Stimulated activated naive CD8-positive, alpha-beta T cell treated with anti-CD3 and anti-CD28 coated beads, Interleukin-15, Interleukin-2, amounts not matched to agents 100 ng/mL and 50 ng/mL, for 24 hours (primary cell): Measurements from ENCODE around the gene DSCAML1.

ENCODE experiments used
- H3K27ac Mint-ChIP-seq: one replicate; pipeline ENCODE4 v1.8.0; 2021; ENCODE audit warnings: mild to moderate bottlenecking, mixed read lengths
- H3K27me3 Mint-ChIP-seq: one replicate; pipeline ENCODE4 v1.8.0; 2021; ENCODE audit warnings: mixed read lengths
- H3K36me3 Mint-ChIP-seq: one replicate; pipeline ENCODE4 v1.8.0; 2021; ENCODE audit warnings: low read depth, mixed read lengths
- H3K4me1 Mint-ChIP-seq: one replicate; pipeline ENCODE4 v1.8.0; 2021; ENCODE audit warnings: low read depth, mixed read lengths
- H3K4me3 Mint-ChIP-seq: one replicate; pipeline ENCODE4 v1.8.0; 2021; ENCODE audit warnings: mild to moderate bottlenecking, mixed read lengths
- H3K9me3 Mint-ChIP-seq: one replicate; pipeline ENCODE4 v1.8.0; 2021; ENCODE audit warnings: mixed read lengths

The DSCAML1 gene

DNA sequence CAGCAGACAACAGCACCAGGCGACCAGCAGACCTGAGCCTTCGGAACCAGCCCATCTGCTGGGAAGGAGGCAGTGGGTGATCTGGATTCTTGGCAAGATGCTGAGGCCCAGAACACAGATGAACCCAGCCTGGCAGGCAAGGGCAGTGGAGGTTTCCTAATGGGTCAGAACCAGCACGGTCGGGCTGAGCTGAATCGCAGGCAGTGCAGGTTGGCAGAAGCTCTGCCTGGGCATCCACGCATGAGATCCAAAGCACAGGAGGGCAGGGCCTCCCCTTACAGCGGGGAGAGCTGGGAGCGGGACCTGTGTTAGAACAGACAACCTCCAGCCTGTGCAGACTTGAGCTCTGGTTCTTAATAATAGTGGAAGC is 47.5 kb downstream of the DSCAML1 start:
- Mint-ChIP-seq H3K27ac (no peak overlapping the region), H3K4me1 (no peaks in the 10 kb centered on the region), H3K9me3 (no peaks in the 10 kb centered on the region), H3K27me3 (no peaks in the 10 kb centered on the region), H3K4me3 (no peak overlapping the region), H3K36me3 (no peaks in the 10 kb centered on the region)

GRCh38 chr11:117748771-117749540 is 48.1 kb downstream of the DSCAML1 start:
- no peak overlapping the region for H3K27ac Mint-ChIP-seq
- H3K4me1 Mint-ChIP-seq: no peaks in the 10 kb centered on the region
- no peaks in the 10 kb centered on the region for H3K9me3 Mint-ChIP-seq

GRCh38 chr11:117747892-117748291 is 49.1 kb downstream of the DSCAML1 start:
- peaks cover 2% of the 10 kb centered on the region for H3K27me3 Mint-ChIP-seq
- H3K9me3 Mint-ChIP-seq: no peaks in the 10 kb centered on the region
- no peaks in the 10 kb centered on the region for H3K36me3 Mint-ChIP-seq
- H3K4me1 Mint-ChIP-seq: no peaks in the 10 kb centered on the region
- H3K4me3 Mint-ChIP-seq: no peak overlapping the region
- H3K27ac Mint-ChIP-seq: no peak overlapping the region

More at GRCh38 chr11:117748771-117749540, 48.1 kb downstream of the DSCAML1 start:
- Mint-ChIP-seq H3K27me3 (no peaks in the 10 kb centered on the region), H3K4me3 (no peak overlapping the region), H3K36me3 (no peaks in the 10 kb centered on the region)

GRCh38 chr11:117745346-117745745 is 51.7 kb downstream of the DSCAML1 start:
- Mint-ChIP-seq H3K9me3 (no peaks in the 10 kb centered on the region), H3K27me3 (peaks cover 7% of the 10 kb centered on the region), H3K4me3 (no peak overlapping the region), H3K27ac (no peak overlapping the region), H3K36me3 (no peaks in the 10 kb centered on the region), H3K4me1 (no peaks in the 10 kb centered on the region)

DNA sequence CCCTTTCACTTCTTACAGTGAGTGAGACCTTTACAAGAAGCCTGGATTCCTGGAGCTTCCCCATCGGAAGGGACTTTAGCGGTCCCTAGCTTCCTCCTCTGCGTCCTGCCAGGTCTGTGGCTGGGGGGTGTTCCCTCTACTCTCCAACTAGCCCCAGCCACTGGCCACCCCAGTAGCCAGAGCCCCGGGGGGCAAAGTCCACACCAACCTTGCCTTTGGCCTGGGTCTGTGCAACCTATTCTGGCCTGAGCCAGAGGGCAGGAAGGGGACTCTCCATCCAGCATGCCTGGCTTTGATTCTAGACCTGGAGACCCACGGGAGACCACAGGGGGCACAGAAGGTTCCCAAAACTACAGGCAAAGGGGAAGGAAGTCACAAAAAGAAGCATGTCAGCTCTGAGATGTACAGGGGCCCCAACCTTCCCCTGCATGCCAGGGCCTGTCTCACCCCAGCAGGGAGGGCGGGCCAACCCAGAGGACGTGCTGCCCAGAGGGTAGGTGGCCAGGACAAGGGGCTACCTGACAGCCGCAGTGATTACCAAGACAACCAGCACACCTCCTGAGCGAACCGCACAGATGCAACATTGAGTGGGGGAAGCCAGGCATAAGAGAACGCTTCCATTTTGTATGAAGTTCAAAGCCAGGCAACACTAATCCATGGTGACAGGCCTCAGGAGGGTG is 52.4 kb downstream of the DSCAML1 start:
- no peak overlapping the region for H3K27ac Mint-ChIP-seq
- H3K4me1 Mint-ChIP-seq: no peaks in the 10 kb centered on the region
- peaks cover 9% of the 10 kb centered on the region for H3K27me3 Mint-ChIP-seq
- no peak overlapping the region for H3K4me3 Mint-ChIP-seq
- no peaks in the 10 kb centered on the region for H3K36me3 Mint-ChIP-seq
- no peaks in the 10 kb centered on the region for H3K9me3 Mint-ChIP-seq

GRCh38 chr11:117743121-117743815 is 53.7 kb downstream of the DSCAML1 start:
- no peaks in the 10 kb centered on the region for H3K9me3 Mint-ChIP-seq
- H3K4me1 Mint-ChIP-seq: peaks cover 2% of the 10 kb centered on the region
- H3K27ac Mint-ChIP-seq: no peak overlapping the region
- no peak overlapping the region for H3K4me3 Mint-ChIP-seq
- peaks cover 13% of the 10 kb centered on the region for H3K27me3 Mint-ChIP-seq
- H3K36me3 Mint-ChIP-seq: no peaks in the 10 kb centered on the region

DNA sequence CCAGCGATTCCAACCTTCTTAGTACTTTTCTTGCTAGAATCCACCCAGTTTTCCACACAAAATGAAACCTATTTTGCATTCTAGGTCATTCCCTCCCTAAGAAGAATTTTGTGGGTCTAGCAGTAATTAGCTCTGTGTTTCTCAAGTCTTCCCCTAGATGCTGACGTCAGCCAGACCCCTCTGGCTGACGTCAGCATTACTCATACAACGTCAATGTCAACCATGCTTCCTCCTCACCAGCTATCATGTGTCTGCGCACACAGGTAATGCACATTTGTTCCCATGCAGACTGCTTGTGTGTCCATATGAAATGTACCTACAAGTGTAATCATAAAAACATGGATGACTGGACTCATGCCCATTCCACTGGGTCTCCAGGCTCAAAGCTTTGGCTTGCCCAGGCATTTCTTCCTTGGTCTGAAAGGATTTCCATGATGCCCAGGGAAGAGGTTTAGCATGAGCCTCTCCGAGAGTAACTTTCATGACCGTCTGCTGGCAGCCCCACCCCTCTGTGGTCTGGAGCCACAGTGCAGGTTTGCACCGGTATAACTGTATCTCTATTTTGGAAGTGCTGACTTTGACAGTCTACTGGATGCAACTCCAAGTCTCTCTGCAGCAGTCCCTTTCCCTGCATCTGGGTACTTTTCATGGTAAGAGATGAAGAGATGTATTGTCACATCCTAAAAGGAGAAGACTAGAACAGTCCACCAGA is 58.6 kb downstream of the DSCAML1 start:
- no peaks in the 10 kb centered on the region for H3K9me3 Mint-ChIP-seq

DNA sequence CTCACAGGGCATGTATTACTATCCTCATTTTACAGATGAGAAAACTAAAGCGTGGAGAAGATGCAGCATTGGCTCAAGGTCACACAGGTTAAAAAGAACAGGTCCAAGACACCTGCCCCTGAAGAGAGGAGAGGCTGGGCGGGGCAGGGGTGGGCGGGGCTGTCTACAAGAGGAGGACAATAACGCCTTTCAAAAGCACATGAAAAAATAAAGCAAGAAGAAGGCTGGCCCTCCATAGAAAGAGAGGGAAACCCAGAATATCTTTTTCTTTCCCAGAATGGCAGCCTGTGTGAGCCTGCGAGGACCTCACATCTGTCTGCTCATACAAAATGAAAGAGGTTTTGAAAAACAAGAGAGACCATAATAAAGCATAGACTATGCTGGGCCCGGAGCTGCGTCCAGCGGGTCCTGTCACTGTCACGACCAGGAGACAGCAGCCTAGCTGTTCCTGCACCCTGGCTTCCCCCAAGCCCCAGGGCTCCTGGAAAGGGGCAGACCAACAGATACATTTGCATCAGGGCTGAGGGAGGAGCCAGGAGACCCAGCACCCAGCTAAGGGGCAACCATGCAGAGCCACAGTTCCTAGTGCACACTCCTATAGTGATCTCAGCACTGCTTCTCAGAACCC is 61.6 kb downstream of the DSCAML1 start:
- H3K9me3 Mint-ChIP-seq: no peaks in the 10 kb centered on the region
- no peak overlapping the region for H3K27ac Mint-ChIP-seq
- H3K4me3 Mint-ChIP-seq: no peak overlapping the region
- H3K27me3 Mint-ChIP-seq: peaks cover 7% of the 10 kb centered on the region
- H3K36me3 Mint-ChIP-seq: no peaks in the 10 kb centered on the region
- peaks cover 8% of the 10 kb centered on the region for H3K4me1 Mint-ChIP-seq

More for the DNA sequence above, 58.6 kb downstream of the DSCAML1 start:
- H3K4me1 Mint-ChIP-seq: peaks cover 8% of the 10 kb centered on the region
- H3K36me3 Mint-ChIP-seq: no peaks in the 10 kb centered on the region
- no peak overlapping the region for H3K27ac Mint-ChIP-seq
- H3K4me3 Mint-ChIP-seq: no peak overlapping the region
- H3K27me3 Mint-ChIP-seq: peaks cover 13% of the 10 kb centered on the region

DNA sequence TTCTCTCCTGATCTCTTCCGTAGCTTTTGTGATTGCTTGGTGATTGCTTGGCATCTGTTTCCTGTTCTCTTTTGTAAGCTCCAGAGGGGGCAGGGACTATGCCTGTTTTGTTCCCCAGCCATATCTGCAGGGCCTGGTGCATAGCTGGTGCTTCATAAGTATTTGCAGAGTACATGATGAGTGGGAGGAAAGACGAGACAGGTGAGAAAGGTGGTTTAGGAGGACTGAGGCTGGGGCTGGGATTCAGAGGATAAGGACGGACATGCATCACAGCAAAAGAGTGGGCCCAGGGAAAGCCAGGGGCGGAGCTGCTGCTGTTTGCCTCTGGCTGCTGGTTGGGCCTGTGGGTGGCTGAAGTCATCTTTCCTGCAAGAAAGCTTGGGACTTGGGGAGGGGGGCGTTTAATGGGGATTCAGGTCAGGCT is 62.4 kb downstream of the DSCAML1 start:
- Mint-ChIP-seq H3K27me3 (peaks cover 4% of the 10 kb centered on the region), H3K4me1 (peaks cover 8% of the 10 kb centered on the region), H3K27ac (no peak overlapping the region), H3K9me3 (no peaks in the 10 kb centered on the region), H3K36me3 (no peaks in the 10 kb centered on the region), H3K4me3 (no peak overlapping the region)

GRCh38 chr11:117733316-117733715 is 63.7 kb downstream of the DSCAML1 start:
- Mint-ChIP-seq H3K9me3 (no peaks in the 10 kb centered on the region), H3K27ac (no peak overlapping the region), H3K36me3 (no peaks in the 10 kb centered on the region), H3K4me1 (peaks cover 6% of the 10 kb centered on the region), H3K27me3 (no peaks in the 10 kb centered on the region), H3K4me3 (no peak overlapping the region)

DNA sequence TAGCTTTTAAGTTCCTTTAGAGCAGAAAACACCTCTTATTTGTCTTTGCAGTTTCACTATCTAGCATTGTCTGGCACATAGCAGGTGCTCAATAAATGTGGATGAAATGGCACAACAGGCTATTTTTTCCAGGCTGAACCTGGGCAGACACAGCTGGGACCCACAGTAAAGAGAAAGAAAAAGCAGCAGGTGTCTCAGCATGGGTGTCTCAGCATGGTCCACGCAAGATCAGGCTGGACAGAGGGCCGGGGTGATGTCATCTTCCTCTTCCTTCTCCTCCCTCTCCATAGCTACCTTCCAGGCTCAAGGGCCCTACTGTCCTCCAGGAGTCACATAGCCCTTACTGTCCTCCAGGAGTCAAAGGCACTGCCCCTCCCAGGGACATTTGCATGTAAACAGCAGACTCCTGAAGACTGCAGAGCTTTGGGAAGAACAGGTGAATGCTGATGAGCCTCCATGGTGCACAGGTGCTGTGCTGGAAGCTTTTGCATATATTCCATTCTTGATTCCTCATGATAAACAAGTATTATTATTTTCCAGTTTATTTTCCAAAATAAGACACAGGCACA is 65.2 kb downstream of the DSCAML1 start:
- no peaks in the 10 kb centered on the region for H3K27me3 Mint-ChIP-seq
- H3K4me3 Mint-ChIP-seq: no peak overlapping the region

GRCh38 chr11:117730208-117730800 is 66.7 kb downstream of the DSCAML1 start:
- H3K9me3 Mint-ChIP-seq: no peaks in the 10 kb centered on the region
- no peaks in the 10 kb centered on the region for H3K27me3 Mint-ChIP-seq
- H3K36me3 Mint-ChIP-seq: no peaks in the 10 kb centered on the region
- no peak overlapping the region for H3K27ac Mint-ChIP-seq
- no peaks in the 10 kb centered on the region for H3K4me1 Mint-ChIP-seq
- H3K4me3 Mint-ChIP-seq: no peak overlapping the region

More for the DNA sequence above, 65.2 kb downstream of the DSCAML1 start:
- H3K27ac Mint-ChIP-seq: no peak overlapping the region
- no peaks in the 10 kb centered on the region for H3K4me1 Mint-ChIP-seq
- H3K9me3 Mint-ChIP-seq: no peaks in the 10 kb centered on the region
- no peaks in the 10 kb centered on the region for H3K36me3 Mint-ChIP-seq

- H3K36me3 Mint-ChIP-seq: no peaks in the 10 kb centered on the region
- H3K4me3 Mint-ChIP-seq: no peak overlapping the region
- H3K27me3 Mint-ChIP-seq: no peaks in the 10 kb centered on the region
- H3K9me3 Mint-ChIP-seq: no peaks in the 10 kb centered on the region
- H3K4me1 Mint-ChIP-seq: no peaks in the 10 kb centered on the region
- H3K27ac Mint-ChIP-seq: no peak overlapping the region
Measured at GRCh38 chr11:117725048-117725734, 71.8 kb downstream of the DSCAML1 start.
